HepG2 (cell line): ENCODE measurements around the gene TBX10. TPM values are rescaled to one million over a fixed set of nuclear protein-coding genes. Genes with fewer than 3 reads are reported as not detected.
A peak's percentile ranks its signal among the peaks of the same experiment; 100 is the strongest.

Experiments
- ATF6 ChIP-seq: sonication (generic); formaldehyde crosslinking; conservative IDR thresholded peaks from 2 replicates; pipeline ENCODE4 v1.4.0; 2020; ENCODE audit warnings: missing genetic modification reagents
- BATF2 ChIP-seq: sonication (generic); formaldehyde crosslinking; IDR thresholded peaks from 2 replicates; pipeline ENCODE4 v1.8.0; 2022; ENCODE audit warnings: mild to moderate bottlenecking, missing genetic modification reagents, moderate library complexity
- DNMT1 ChIP-seq: sonication (generic); formaldehyde crosslinking; IDR thresholded peaks from 2 replicates; pipeline ENCODE4 v1.5.1; 2020; ENCODE audit warnings: mild to moderate bottlenecking, missing genetic modification reagents
- GABPB1 ChIP-seq: IDR thresholded peaks from 2 replicates; pipeline ENCODE4 v1.6.1; 2016; ENCODE audit warnings: mild to moderate bottlenecking, missing genetic modification reagents, moderate library complexity, missing compliant biosample characterization
- HOMEZ ChIP-seq: IDR thresholded peaks from 2 replicates; pipeline ENCODE4 v1.6.1; 2016; ENCODE audit warnings: low read depth
- HOXA9 ChIP-seq: sonication (generic); formaldehyde crosslinking; IDR thresholded peaks from 2 replicates; pipeline ENCODE4 v1.8.1; 2022; ENCODE audit warnings: missing genetic modification reagents, mild to moderate bottlenecking, moderate library complexity, borderline replicate concordance
- KLF12 ChIP-seq: sonication (generic); formaldehyde crosslinking; IDR thresholded peaks from 2 replicates; pipeline ENCODE4 v1.4.0; 2020; ENCODE audit warnings: missing genetic modification reagents, borderline replicate concordance
- KMT2A ChIP-seq: sonication (generic); formaldehyde crosslinking; IDR thresholded peaks from 2 replicates; pipeline ENCODE4 v1.4.0; 2020; ENCODE audit warnings: missing genetic modification reagents
- MTF1 ChIP-seq: sonication (generic); formaldehyde crosslinking; IDR thresholded peaks from 2 replicates; pipeline ENCODE4 v1.5.0; 2020; ENCODE audit warnings: missing genetic modification reagents
- NRL ChIP-seq: sonication (generic); formaldehyde crosslinking; IDR thresholded peaks from 2 replicates; pipeline ENCODE4 v1.5.0; 2020; ENCODE audit warnings: missing genetic modification reagents, mild to moderate bottlenecking, moderate library complexity, borderline replicate concordance
- PHF20 ChIP-seq: sonication (generic); formaldehyde crosslinking; IDR thresholded peaks from 2 replicates; pipeline ENCODE4 v1.5.0; 2020; ENCODE audit warnings: mild to moderate bottlenecking, missing genetic modification reagents
- RFXANK ChIP-seq: IDR thresholded peaks from 2 replicates; pipeline ENCODE4 v1.6.1; 2016
- RORA ChIP-seq: sonication (generic); formaldehyde crosslinking; IDR thresholded peaks from 2 replicates; pipeline ENCODE4 v1.5.0; 2020; ENCODE audit warnings: mild to moderate bottlenecking, missing genetic modification reagents, moderate library complexity
- RXRB ChIP-seq: IDR thresholded peaks from 2 replicates; pipeline ENCODE4 v1.6.1; 2016; ENCODE audit warnings: borderline replicate concordance, missing genetic modification reagents, missing compliant biosample characterization
- SNAPC5 ChIP-seq: sonication (generic); formaldehyde crosslinking; IDR thresholded peaks from 2 replicates; pipeline ENCODE4 v1.8.1; 2023; ENCODE audit warnings: mild to moderate bottlenecking, missing genetic modification reagents, borderline replicate concordance
- TFAP4 ChIP-seq: sonication (generic); IDR thresholded peaks from 2 replicates; pipeline ENCODE4 v1.6.1; 2016; ENCODE audit warnings: low read depth, borderline replicate concordance
- ZFP91 ChIP-seq: sonication (generic); formaldehyde crosslinking; IDR thresholded peaks from 2 replicates; pipeline ENCODE4 v1.9.0; 2022; ENCODE audit warnings: missing genetic modification reagents, mild to moderate bottlenecking, borderline replicate concordance
- ZNF101 ChIP-seq: sonication (generic); formaldehyde crosslinking; IDR thresholded peaks from 2 replicates; pipeline ENCODE4 v1.4.0; 2020; ENCODE audit warnings: mild to moderate bottlenecking, low read depth, missing genetic modification reagents, borderline replicate concordance
- ZNF33B ChIP-seq: sonication (generic); formaldehyde crosslinking; IDR thresholded peaks from 2 replicates; pipeline ENCODE4 v1.5.1; 2020; ENCODE audit warnings: mild to moderate bottlenecking, missing genetic modification reagents
- ZNF652 ChIP-seq: IDR thresholded peaks from 2 replicates; pipeline ENCODE4 v1.6.1; 2016; ENCODE audit warnings: low read depth, borderline replicate concordance
- ZSCAN20 ChIP-seq: sonication (generic); formaldehyde crosslinking; IDR thresholded peaks from 2 replicates; pipeline ENCODE4 v1.4.0; 2020; ENCODE audit warnings: missing genetic modification reagents, mild to moderate bottlenecking, borderline replicate concordance
- ZUFSP ChIP-seq: sonication (generic); formaldehyde crosslinking; IDR thresholded peaks from 2 replicates; pipeline ENCODE4 v1.9.0; 2021; ENCODE audit warnings: missing genetic modification reagents, mild to moderate bottlenecking, borderline replicate concordance
- polyA plus RNA-seq, 8 experiments: library from polyadenylated mRNA; depleted of rRNA in 3 of 8; stranded (reverse) in 7 of 8; unstranded in 1 of 8; fragments of >200 nt; fragmentation: Illumina TruSeq in 4 of 8; extraction: Trizol in 4 of 8; gene quantifications; 2 replicates each; pipeline versions ENCODE4 v1.2.1 to v1.2.3, GENCODE V29; 2011 to 2016; ENCODE audit warnings: low read depth in 4 of 8, missing spikeins in 1 of 8, mixed read lengths in 1 of 8; ENCODE audit not compliant: insufficient read depth in 1 of 8
- total RNA-seq, 5 experiments: library from RNA; depleted of rRNA; stranded (reverse); fragments of >200 nt; fragmentation: Illumina TruSeq; extraction: Trizol; gene quantifications; 2 replicates each; pipeline ENCODE4 v1.2.3, GENCODE V29; 2016; ENCODE audit warnings: low read depth in 1 of 5

The TBX10 gene
- total and polyA plus RNA-seq, 2 of the 13 experiments (the other 11 are each of a cell fraction or from before 2014, with no cell fraction given), result 0.27 to 1.7 TPM

GRCh38 chr11:67630943-67631331, 8.6 kb downstream of the TBX10 start (continued):
- TF ChIP-seq SNAPC5, result no peak
- no peak for TF ChIP-seq ZNF652
- no peak for TF ChIP-seq DNMT1 (CRISPR knock-in tag)
- TF ChIP-seq HOMEZ (CRISPR knock-in tag), result no peak
- TF ChIP-seq ZNF33B (CRISPR knock-in tag), result no peak
- no peak for TF ChIP-seq BATF2 (CRISPR knock-in tag)
- 0 out of 2 replicates have a peak, but pooled peaks have one; percentile 18 for TF ChIP-seq ZFP91 (CRISPR knock-in tag)
- TF ChIP-seq RXRB (CRISPR knock-in tag), result no peak
- TF ChIP-seq NRL (CRISPR knock-in tag), result 0 out of 2 replicates have a peak, but pooled peaks have one; percentile 12
- TF ChIP-seq GABPB1, result no peak
- no peak for TF ChIP-seq KMT2A (CRISPR knock-in tag)
- no peak for TF ChIP-seq KLF12
- no peak for TF ChIP-seq ZSCAN20 (CRISPR knock-in tag)
- no peak for TF ChIP-seq TFAP4
- TF ChIP-seq ATF6 (CRISPR knock-in tag), result no peak
- TF ChIP-seq RFXANK (CRISPR knock-in tag), result no peak
- no peak for TF ChIP-seq RORA
- no peak for TF ChIP-seq ZUFSP (CRISPR knock-in tag)
- no peak for TF ChIP-seq MTF1 (CRISPR knock-in tag)
- no peak for TF ChIP-seq HOXA9 (CRISPR knock-in tag)
- no peak for TF ChIP-seq PHF20
- no peak for TF ChIP-seq ZNF101 (CRISPR knock-in tag)
